ENCODE results near the gene RBL2. TPM values are rescaled to one million over a fixed set of nuclear protein-coding genes. Genes with fewer than 3 reads are reported as not detected.

The RBL2 gene
- total and polyA plus RNA-seq, 12 donors = 18.7 to 48.5 (median 34.3) TPM

DNA sequence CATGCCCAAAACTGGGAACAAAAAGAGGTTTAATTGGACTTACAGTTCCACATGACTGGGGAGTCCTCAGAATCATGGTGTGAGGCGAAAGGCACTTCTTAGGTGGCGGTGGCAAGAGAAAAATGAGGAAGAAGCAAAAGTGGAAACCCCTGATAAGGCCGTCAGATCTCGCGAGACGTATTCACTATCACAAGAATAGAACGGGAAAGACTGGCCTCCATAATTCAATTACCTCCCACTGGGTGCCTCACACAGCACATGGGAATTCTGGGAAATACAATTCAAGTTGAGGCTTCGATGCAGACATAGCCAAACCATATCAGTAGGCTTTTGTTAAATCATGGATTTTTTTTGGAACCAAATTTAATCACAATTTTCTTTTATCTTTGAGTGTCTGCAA, 24.4 kb downstream of the RBL2 start:
- H3K9me3 ChIP-seq = no peaks in the 10 kb centered on the region
- peaks cover 0 to 100% (median 36%) of the 10 kb centered on the region in 9 donors for H3K36me3 ChIP-seq
- no peaks in the 10 kb centered on the region for H3K27me3 ChIP-seq
- H3K27ac ChIP-seq = peak overlapping the region in 1 of 10 donors; percentile 81
- WGBS, 2 donors = 86% methylated on average over 8 of the region's 8 CpGs
- ATAC-seq (no peak), DNase-seq (no peak)
- TF ChIP-seq, protein P1, sequence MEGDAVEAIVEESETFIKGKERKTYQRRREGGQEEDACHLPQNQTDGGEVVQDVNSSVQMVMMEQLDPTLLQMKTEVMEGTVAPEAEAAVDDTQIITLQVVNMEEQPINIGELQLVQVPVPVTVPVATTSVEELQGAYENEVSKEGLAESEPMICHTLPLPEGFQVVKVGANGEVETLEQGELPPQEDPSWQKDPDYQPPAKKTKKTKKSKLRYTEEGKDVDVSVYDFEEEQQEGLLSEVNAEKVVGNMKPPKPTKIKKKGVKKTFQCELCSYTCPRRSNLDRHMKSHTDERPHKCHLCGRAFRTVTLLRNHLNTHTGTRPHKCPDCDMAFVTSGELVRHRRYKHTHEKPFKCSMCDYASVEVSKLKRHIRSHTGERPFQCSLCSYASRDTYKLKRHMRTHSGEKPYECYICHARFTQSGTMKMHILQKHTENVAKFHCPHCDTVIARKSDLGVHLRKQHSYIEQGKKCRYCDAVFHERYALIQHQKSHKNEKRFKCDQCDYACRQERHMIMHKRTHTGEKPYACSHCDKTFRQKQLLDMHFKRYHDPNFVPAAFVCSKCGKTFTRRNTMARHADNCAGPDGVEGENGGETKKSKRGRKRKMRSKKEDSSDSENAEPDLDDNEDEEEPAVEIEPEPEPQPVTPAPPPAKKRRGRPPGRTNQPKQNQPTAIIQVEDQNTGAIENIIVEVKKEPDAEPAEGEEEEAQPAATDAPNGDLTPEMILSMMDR (IDR thresholded peaks at IDR 0.05) = no peak
- H3K4me3 ChIP-seq = no peak overlapping the region
- intact Hi-C loops (cut with DNase I) = no loop called here
- H3K4me1 ChIP-seq = peaks cover 0 to 27% (median 0%) of the 10 kb centered on the region in 9 donors

DNA sequence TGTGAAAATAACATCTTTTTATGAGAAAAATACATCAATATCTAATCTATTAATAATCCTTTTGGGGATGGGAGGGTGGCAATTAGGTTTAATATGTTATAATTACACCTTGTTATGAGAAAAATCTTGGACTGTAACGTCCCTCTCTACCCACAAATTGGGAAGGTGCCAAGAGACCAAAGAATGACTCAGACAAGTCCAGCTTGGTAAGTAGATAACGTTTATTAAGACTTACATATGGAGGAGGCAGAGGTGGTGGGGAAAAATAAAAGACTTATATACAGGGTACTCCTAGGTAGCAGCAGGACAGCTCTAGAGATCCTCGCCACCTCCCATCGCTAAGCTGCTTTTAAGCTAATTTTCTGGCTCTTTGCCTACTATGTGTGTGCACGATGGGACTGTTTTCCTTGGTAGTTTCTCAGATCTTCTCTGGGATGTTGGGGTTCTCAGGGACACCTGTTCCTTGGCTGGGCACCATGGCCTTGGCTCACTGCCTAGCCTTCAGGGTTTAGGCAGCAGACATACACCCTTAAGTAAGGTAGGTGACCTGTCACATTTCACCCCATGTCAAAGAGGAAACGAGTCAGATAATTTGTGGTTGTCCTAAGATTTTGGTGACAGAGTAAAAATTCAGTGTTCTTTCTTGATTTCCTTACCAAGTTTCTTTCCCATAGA, 31.5 kb downstream of the RBL2 start:
- no peak for ATAC-seq
- 63 to 64% methylated on average over 6 of the region's 6 CpGs for WGBS, 2 donors
- Histone ChIP-seq H3K36me3 (peaks cover 0 to 100% (median 34%) of the 10 kb centered on the region in 9 donors), H3K27ac (no peak overlapping the region), H3K9me3 (no peaks in the 10 kb centered on the region), H3K27me3 (no peaks in the 10 kb centered on the region), H3K4me1 (peaks cover 0 to 9% (median 0%) of the 10 kb centered on the region in 9 donors), H3K4me3 (no peak overlapping the region)
- TF ChIP-seq, protein P1 (IDR thresholded peaks at IDR 0.05) = no peak
- intact Hi-C loops (cut with DNase I) = no loop called here
- DNase-seq = no peak

DNA sequence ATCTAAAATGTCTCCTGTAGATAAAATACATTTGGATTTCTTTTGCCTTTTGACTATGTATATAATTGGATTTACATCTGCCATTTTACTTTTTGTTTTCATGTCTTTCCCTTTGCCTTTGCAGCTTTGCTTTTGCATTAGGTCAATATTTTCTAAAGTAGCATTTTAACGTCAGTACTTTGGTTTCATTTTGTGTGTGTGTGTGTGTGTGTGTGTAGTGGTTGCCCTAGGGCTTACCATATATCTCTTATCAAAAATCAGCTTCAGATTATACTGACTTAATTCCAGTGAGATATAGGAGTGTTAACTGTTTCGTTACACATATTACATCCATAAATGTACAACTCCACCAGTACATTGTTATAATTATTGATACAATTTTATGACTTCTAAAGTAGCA, 42.6 kb downstream of the RBL2 start:
- Histone ChIP-seq H3K4me1 (peaks cover 0 to 4% (median 0%) of the 10 kb centered on the region in 9 donors), H3K27ac (no peak overlapping the region), H3K9me3 (no peaks in the 10 kb centered on the region), H3K36me3 (peaks cover 0 to 98% (median 51%) of the 10 kb centered on the region in 9 donors), H3K27me3 (no peaks in the 10 kb centered on the region), H3K4me3 (no peak overlapping the region)
- TF ChIP-seq, protein P1 (IDR thresholded peaks at IDR 0.05) = no peak
- intact Hi-C loops (cut with DNase I) = no loop called here
- DNase-seq (no peak), ATAC-seq (no peak)
- 92% methylated on average over 2 of the region's 2 CpGs for WGBS, 2 donors

DNA sequence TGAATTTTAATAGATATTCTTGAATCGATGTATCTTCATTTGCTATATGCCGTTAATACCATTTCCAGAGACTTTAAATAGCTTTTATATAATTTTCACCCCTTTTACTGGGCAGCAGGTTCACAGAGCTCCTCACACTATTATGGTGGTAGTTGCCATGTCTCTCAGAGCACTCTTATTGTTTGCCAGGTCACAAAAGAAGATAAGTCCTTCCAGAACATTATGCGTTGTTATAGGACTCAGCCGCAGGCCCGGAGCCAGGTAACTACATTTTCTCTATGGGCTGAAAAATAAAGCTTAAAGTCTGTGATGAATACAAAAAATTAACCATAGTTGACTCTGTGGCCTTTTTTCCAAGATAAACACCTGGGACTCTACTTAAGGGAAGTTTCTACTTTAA, 44.7 kb downstream of the RBL2 start:
- H3K27ac ChIP-seq = no peak overlapping the region
- DNase-seq (no peak), ATAC-seq (peak in 1 of 8 donors; percentile 61)
- TF ChIP-seq, protein P1 (IDR thresholded peaks at IDR 0.05) = no peak
- H3K27me3 ChIP-seq = no peaks in the 10 kb centered on the region
- WGBS, 2 donors = 95 to 98% methylated on average over 5 of the region's 5 CpGs
- intact Hi-C loops (cut with DNase I) = no loop called here
- peaks cover 0 to 98% (median 49%) of the 10 kb centered on the region in 9 donors for H3K36me3 ChIP-seq
- H3K9me3 ChIP-seq = no peaks in the 10 kb centered on the region
- H3K4me1 ChIP-seq = peaks cover 0 to 5% (median 0%) of the 10 kb centered on the region in 9 donors
- no peak overlapping the region for H3K4me3 ChIP-seq

Data from heart right ventricle (tissue), 16 donors.